ENCODE results near the gene HDDC2. TPM values are rescaled to one million over a fixed set of nuclear protein-coding genes. Genes with fewer than 3 reads are reported as not detected.

HDDC2 gene
- total and polyA plus RNA-seq, 2 of the 8 experiments (the other 6 are each of a cell fraction or from before 2014, with no cell fraction given) = 89.3 to 129 TPM

DNA sequence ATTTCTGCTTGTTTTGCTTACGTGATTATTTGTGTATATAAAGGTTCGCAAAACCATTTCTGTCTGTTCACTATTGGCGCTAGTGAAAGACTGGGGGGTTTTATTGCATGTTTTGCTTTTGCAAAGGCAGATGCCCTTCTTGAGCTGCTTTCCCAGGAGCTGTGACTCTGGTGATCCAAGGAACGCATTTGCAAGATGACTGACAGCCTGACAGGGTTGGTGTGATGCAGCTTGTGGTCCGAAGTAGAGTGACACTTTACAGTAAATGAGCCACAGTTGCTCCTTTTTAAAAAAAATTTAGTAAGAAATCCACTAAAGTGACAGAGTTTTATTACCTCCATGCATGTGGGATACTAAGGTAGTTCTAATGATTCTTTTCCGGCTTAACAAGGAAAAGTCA is 74.5 kb downstream of the HDDC2 start:
- Histone ChIP-seq H3K9ac (replicated peaks in 1 of 4; ENCODE audit: extremely low read depth in 1 of 4, low read depth in 3 of 4, low read length in 3 of 4) (no peak overlapping the region), H3K27me3 (replicated peaks in 1 of 4; ENCODE audit: control insufficient read depth in 3 of 4, extremely low read depth in 1 of 4, insufficient read depth in 3 of 4, low read length in 3 of 4) (no peaks in the 10 kb centered on the region), H3K4ac (replicated peaks; ENCODE audit: insufficient read length, low read depth, low read length) (no peak overlapping the region), H2AFZ (ENCODE audit: low read length) (no peak overlapping the region), H3K27ac (ENCODE audit: low read depth, low read length) (no peak overlapping the region), H3K4me3 (ENCODE audit: extremely low read depth in 1 of 4, insufficient read depth in 2 of 4, low read depth in 3 of 4, low read length in 4 of 4) (no peak overlapping the region), H2BK12ac (ENCODE audit: low read depth, low read length) (no peak overlapping the region), H3K23me2 (ENCODE audit: low read depth, low read length) (no peaks in the 10 kb centered on the region), H2BK5ac (ENCODE audit: low read depth, low read length) (no peak overlapping the region), H3K18ac (ENCODE audit: extremely low read depth, low read length) (no peak overlapping the region), H3K4me1 (replicated peaks in 1 of 4; ENCODE audit: control insufficient read depth in 3 of 4, insufficient read depth in 4 of 4, low read length in 3 of 4) (peaks cover 0 to 5% (median 0%) of the 10 kb centered on the region in 4 experiments; a peak in 1 of 7 replicates), H3K56ac (replicated peaks; ENCODE audit: insufficient read length, low read depth, low read length) (no peak overlapping the region), H3K4me2 (ENCODE audit: insufficient read depth in 1 of 2, low read depth in 2 of 2, low read length in 2 of 2) (no peak overlapping the region), H3K79me1 (ENCODE audit: low read depth, low read length) (no peaks in the 10 kb centered on the region), H3K36me3 (ENCODE audit: control insufficient read depth in 2 of 4, insufficient read depth in 4 of 4, low read length in 3 of 4) (no peaks in the 10 kb centered on the region), H3K23ac (ENCODE audit: insufficient read length) (no peak overlapping the region), H3K9me3 (ENCODE audit: insufficient read depth in 2 of 2, low read depth in 1 of 2, low read length in 1 of 2) (no peaks in the 10 kb centered on the region), H3K14ac (ENCODE audit: insufficient read length) (no peak overlapping the region), H2BK15ac (ENCODE audit: low read length) (no peak overlapping the region), H4K20me1 (replicated peaks in 1 of 2; ENCODE audit: control insufficient read depth in 1 of 2, insufficient read depth in 2 of 2, low read length in 2 of 2) (no peaks in the 10 kb centered on the region), H4K5ac (ENCODE audit: insufficient read length, low read depth, low read length) (no peak overlapping the region), H2BK120ac (replicated peaks; ENCODE audit: low read depth, low read length) (no peak overlapping the region), H4K91ac (replicated peaks; ENCODE audit: insufficient read length, low read length) (no peak overlapping the region), H3K79me2 (ENCODE audit: control insufficient read depth in 1 of 2, insufficient read depth in 2 of 2, low read length in 2 of 2) (no peaks in the 10 kb centered on the region), H2BK20ac (ENCODE audit: low read length) (no peak overlapping the region), H2AK5ac (ENCODE audit: low read depth, low read length) (no peak overlapping the region), H4K8ac (ENCODE audit: extremely low read depth, insufficient read depth, low read length) (no peak overlapping the region)
- FAIRE-seq (no peak), DNase-seq (ENCODE audit: low read depth in 1 of 2, low spot score in 2 of 2) (no peak)
- WGBS, 2 experiments (ENCODE audit: extremely low coverage in 1 of 2, insufficient coverage in 1 of 2, insufficient read length in 1 of 2, insufficient replicate concordance in 2 of 2, low coverage in 1 of 2, low lambda C conversion rate in 2 of 2, missing lambda C conversion rate in 1 of 2) = 88% methylated on average over 6 of the region's 6 CpGs; no CpG with 5 or more reads in 1 of the 2 experiments
- ChIA-PET CTCF (ENCODE audit: partially characterized antibody) (interaction anchor here (1.0 to 1.3 kb wide), 2 partner anchors 22 to 61 kb away, joined by 3 read pairs; no protein-coding TSS in a partner anchor), POLR2A (ENCODE audit: partially characterized antibody) (no interaction called here)
- no peak for TF ChIP-seq EGR1 (IDR thresholded peaks at IDR 0.05; ENCODE audit: borderline replicate concordance, low read depth, low read length)
- no peak for TF ChIP-seq HDAC2 (IDR thresholded peaks at IDR 0.05; ENCODE audit: borderline replicate concordance in 1 of 2, low read depth in 2 of 2, low read length in 2 of 2)
- TF ChIP-seq BACH1 (IDR thresholded peaks at IDR 0.05; ENCODE audit: low read length) = no peak
- TF ChIP-seq JUN (IDR thresholded peaks at IDR 0.05; ENCODE audit: low read depth, low read length) = no peak
- TF ChIP-seq POU5F1 (IDR thresholded peaks at IDR 0.05; ENCODE audit: low read depth, low read length) = no peak
- no peak for TF ChIP-seq HDAC6 (IDR thresholded peaks at IDR 0.05; ENCODE audit: low read depth, low read length)
- TF ChIP-seq ASH2L (IDR thresholded peaks at IDR 0.05; ENCODE audit: low read length) = no peak
- TF ChIP-seq TAF1 (IDR thresholded peaks at IDR 0.05; ENCODE audit: low read depth, low read length) = no peak
- TF ChIP-seq, protein P1, sequence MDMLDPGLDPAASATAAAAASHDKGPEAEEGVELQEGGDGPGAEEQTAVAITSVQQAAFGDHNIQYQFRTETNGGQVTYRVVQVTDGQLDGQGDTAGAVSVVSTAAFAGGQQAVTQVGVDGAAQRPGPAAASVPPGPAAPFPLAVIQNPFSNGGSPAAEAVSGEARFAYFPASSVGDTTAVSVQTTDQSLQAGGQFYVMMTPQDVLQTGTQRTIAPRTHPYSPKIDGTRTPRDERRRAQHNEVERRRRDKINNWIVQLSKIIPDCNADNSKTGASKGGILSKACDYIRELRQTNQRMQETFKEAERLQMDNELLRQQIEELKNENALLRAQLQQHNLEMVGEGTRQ (IDR thresholded peaks at IDR 0.05; ENCODE audit: low read length) = no peak
- no peak for TF ChIP-seq CHD2 (IDR thresholded peaks at IDR 0.05; ENCODE audit: low read length)
- TF ChIP-seq EP300 (IDR thresholded peaks at IDR 0.05; ENCODE audit: borderline replicate concordance in 1 of 2, low read depth in 2 of 2, low read length in 2 of 2) = no peak
- no peak for TF ChIP-seq SUZ12 (IDR thresholded peaks at IDR 0.05; ENCODE audit: low read length)
- no peak for TF ChIP-seq CBX8 (IDR thresholded peaks at IDR 0.05; ENCODE audit: borderline replicate concordance, low read depth, low read length)
- no peak for TF ChIP-seq FOSL1 (IDR thresholded peaks at IDR 0.05; ENCODE audit: insufficient read depth, low read depth, low read length)

All from H1 (cell line).